K562 (cell line): ENCODE results near the gene MYH15.

Experiments used
- AFF4 ChIP-seq: sonication (generic); formaldehyde crosslinking; IDR thresholded peaks from 2 replicates; pipeline ENCODE4 v1.8.0; 2023; ENCODE audit warnings: mild to moderate bottlenecking, missing genetic modification reagents
- ARNT ChIP-seq, 2 experiments: fragments of 450-650 bp; IDR thresholded peaks; 2 replicates each; pipeline ENCODE4 v1.6.1; 2016; ENCODE audit warnings: mild to moderate bottlenecking in 1 of 2
- CEBPZ ChIP-seq: fragments of 150-350 bp; IDR thresholded peaks from 2 replicates; pipeline ENCODE4 v1.6.1; 2014; ENCODE audit warnings: low read depth, mild to moderate bottlenecking, low read length, borderline replicate concordance
- CREB5 ChIP-seq: fragments of 250-450 bp; sonication (Bioruptor Pico); IDR thresholded peaks from 2 replicates; pipeline ENCODE4 v1.5.0; 2020; ENCODE audit warnings: mild to moderate bottlenecking
- CTCF ChIP-seq, 3 experiments: IDR thresholded peaks in 2 of 3; conservative IDR thresholded peaks in 1 of 3; 2 replicates each; pipeline ENCODE4 v1.5.1; 2011 to 2012; ENCODE audit warnings: low read length in 3 of 3, mild to moderate bottlenecking in 3 of 3, control low read depth in 2 of 3, improper control_type of control experiment in 1 of 3, inconsistent platforms in 1 of 3, low read depth in 1 of 3, mixed read lengths in 1 of 3, moderate library complexity in 1 of 3; ENCODE audit not compliant: insufficient read depth in 2 of 3
- EWSR1 ChIP-seq: fragments of 450-650 bp; IDR thresholded peaks from 2 replicates; pipeline ENCODE4 v1.6.1; 2018; ENCODE audit warnings: borderline replicate concordance, mild to moderate bottlenecking, low read depth, moderate library complexity; ENCODE audit not compliant: partially characterized antibody
- KDM5B ChIP-seq: fragments of 200-600 bp; sonication (generic); IDR thresholded peaks from 2 replicates; pipeline ENCODE4 v1.6.1; 2012; ENCODE audit warnings: low read depth, mild to moderate bottlenecking, moderate library complexity, low read length, control low read depth, inconsistent platforms; ENCODE audit not compliant: insufficient replicate concordance
- MAX ChIP-seq: sonication (generic); formaldehyde crosslinking; IDR thresholded peaks from 2 replicates; pipeline ENCODE4 v1.9.0; 2022; ENCODE audit warnings: mild to moderate bottlenecking, missing genetic modification reagents
- POLR2AphosphoS5 ChIP-seq: IDR thresholded peaks from 2 replicates; pipeline ENCODE4 v1.6.1; 2011; ENCODE audit warnings: mild to moderate bottlenecking, low read depth, low read length, moderate library complexity; ENCODE audit not compliant: control insufficient read depth, insufficient read depth
- SMAD1 ChIP-seq: fragments of 150-350 bp; IDR thresholded peaks from 2 replicates; pipeline ENCODE4 v1.6.1; 2014; ENCODE audit warnings: low read length, low read depth; ENCODE audit not compliant: partially characterized antibody
- USF2 ChIP-seq: sonication (generic); formaldehyde crosslinking; IDR thresholded peaks from 2 replicates; pipeline ENCODE4 v1.5.0; 2020; ENCODE audit warnings: missing genetic modification reagents
- ZBTB26 ChIP-seq: fragments of 450-650 bp; formaldehyde crosslinking; IDR thresholded peaks from 2 replicates; pipeline ENCODE4 v1.4.0; 2022; ENCODE audit warnings: missing genetic modification characterization
- ZNF354B ChIP-seq: fragments of 250-450 bp; sonication (Bioruptor Pico); IDR thresholded peaks from 2 replicates; pipeline ENCODE4 v1.4.0; 2020

GRCh38 chr3:108394016-108394415, 116.4 kb downstream of the MYH15 start:
- TF ChIP-seq CEBPZ (no peak), EWSR1 (no peak), ARNT (IDR thresholded peaks at IDR 0.05) (no peak), AFF4 (no peak), MAX (CRISPR knock-in tag) (no peak), CTCF (IDR thresholded peaks at IDR 0.05 in 2 of 3, conservative IDR thresholded peaks at IDR 0.05 in 1 of 3; ENCODE audit: insufficient read depth in 2 of 3, low read depth in 1 of 3, low read length in 3 of 3) (no peak), ZBTB26 (CRISPR knock-in tag) (no peak), KDM5B (no peak), USF2 (CRISPR knock-in tag) (no peak), CREB5 (CRISPR knock-in tag) (no peak), SMAD1 (no peak), POLR2AphosphoS5 (no peak), ZNF354B (CRISPR knock-in tag) (no peak)
